ENCODE measurements around the gene MYO1E.
"Not testable (repeated sequence)": the region's sequence is repeated elsewhere in the genome, so short reads cannot be mapped to it uniquely, and the experiment has no call there.

MYO1E gene

DNA sequence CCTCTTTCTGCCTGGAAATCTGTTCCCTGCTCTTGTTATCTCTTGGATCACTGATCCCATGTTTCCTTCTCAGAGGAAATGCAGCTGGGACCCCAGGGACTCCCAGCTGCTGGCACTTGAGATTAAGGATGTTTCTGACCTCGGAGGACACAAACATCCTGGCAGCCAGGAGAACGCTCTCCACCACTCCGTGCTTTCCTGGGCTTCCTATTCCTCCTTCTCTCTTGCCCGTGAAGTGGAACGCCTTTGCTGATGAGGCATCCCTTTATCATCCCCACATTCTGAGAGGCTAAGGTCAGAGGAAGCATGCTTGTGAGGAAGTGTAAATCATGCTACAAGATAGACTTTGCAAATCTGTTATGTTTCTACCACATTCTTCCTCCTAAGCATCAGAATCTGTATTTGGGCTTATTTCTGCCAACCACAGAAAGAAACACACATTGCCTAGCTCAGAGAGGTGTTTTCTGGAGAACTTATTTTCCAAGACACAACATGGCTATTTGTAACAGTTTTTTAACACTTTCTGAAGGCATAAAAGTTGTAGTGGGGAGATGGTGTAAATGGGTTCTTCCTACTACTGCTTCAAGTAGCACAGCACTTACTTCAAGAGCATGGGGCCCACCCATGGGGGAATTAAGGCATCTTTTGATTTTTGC lies 191.6 kb downstream of the MYO1E start:
- DNase-seq, result peak; percentile 43

DNA sequence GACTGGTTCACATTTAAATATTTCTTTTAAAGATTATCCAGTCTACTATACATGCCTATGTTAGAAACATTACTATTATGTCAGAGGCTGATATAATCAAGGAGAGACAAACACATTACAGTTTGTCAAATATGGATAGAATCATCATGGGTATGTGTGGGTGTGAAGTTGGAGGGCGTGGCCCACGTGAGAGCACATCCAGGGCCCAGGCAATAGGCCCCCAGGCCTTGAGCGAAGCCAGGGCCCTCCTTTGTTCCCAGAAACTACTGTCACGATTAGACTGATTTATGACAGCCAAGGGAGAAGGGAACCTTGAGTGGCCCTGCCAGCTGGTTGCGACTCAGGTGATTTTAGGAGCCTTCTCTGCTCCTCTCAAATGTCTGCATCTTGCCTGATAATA lies 193.0 kb downstream of the MYO1E start:
- no peak for DNase-seq

GRCh38 chr15:59178151-59178695 lies 194.4 kb downstream of the MYO1E start:
- no peak for DNase-seq

DNA sequence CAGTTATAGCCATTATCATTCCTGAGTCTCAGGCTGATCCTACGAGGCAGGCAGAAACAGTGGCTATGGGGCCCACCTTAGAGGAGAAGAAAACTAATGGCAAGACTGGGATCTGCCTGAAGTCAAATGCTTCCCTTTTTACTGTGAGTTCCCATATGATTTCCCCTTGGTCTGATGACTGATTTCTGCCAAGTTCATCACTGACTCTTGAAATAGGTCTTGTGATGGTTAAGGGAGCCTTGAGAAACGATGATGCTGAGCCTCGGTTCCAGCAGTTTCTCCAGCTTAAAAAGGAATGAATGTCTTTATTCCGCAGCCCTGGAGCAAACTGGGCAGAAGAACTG lies 195.4 kb downstream of the MYO1E start:
- DNase-seq, result no peak

GRCh38 chr15:59176653-59177316 lies 195.9 kb downstream of the MYO1E start:
- peak; percentile 38 for DNase-seq

DNA sequence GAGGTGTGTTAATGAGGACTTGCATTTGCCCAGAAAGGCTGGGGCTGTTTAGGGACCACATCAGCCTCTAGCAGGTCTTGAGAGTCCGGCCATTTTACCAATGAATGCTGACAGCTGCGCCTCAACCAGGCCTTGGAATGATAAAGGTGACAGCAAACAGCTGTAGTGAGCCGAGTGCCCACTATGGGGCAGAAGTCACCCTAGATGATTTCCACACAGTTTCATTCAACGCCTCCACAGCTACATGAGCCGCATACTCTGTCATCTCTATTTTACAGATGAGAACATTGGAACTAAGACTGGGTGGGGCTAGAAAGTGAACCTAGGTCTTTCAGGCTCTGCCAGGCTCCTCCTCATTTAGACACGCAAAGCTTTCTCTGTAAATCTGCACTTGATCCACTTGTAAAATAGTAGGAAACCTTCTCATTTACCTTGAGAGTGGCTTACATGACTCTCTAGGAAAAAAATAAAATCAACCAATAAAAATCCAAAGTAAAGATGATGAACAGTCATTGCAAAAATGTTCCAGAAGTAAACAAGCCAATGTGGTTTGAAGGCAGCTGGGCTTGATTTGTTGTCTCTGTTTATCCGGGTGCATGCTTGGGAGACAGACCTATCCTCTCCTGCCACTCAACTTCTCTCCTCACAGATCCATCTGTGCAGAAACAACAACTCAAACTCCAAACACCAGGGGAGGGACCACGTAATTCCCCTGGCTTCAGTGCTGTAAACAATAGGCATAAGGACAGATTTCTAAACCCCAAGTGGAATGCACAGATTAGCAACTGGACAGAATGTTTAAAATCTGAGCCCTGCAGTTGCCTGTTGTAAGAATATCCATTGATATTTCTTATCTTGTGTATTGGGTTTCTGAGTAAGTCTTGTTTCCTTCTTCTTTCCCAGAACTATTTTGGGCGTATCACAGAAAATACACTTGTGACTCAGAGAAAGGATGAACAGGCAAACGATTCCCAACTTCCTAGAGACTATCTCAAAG lies 197.5 kb downstream of the MYO1E start:
- DNase-seq, result peak; percentile 59

DNA sequence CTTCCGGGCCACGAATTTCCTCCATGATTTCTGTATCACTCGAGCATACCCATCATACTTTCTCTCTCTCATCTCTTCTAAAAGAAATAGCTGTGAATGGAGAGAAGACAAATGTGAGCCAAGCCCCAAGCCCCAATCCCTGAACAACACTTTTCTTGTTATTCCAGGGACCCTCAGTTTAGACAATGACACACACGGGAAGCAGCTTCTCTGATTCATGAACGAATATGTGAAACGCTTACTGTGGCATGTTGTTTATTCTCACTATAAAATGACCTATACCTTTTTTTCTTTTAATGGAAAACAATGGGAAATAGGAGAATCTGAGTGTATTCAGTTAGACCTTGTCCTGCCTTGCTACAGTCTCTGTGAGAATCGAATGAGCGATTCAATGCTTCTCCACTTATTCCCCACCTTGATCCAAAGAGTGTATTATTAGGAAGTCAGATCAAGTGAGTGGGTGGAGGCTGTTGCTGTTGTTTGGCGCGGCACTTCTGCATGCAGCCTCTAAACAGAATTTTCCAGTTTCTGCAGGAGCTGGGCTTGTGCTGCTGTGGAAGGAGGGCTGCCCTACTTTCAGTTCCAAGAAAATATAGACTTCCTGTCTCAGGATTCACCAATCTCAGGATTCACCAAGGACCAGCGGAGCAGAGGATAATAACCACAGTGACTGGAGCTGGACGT lies 198.4 kb downstream of the MYO1E start:
- no peak for DNase-seq

- DNase-seq, result no peak
Observed at GRCh38 chr15:59173194-59173593, 199.5 kb downstream of the MYO1E start.

DNA sequence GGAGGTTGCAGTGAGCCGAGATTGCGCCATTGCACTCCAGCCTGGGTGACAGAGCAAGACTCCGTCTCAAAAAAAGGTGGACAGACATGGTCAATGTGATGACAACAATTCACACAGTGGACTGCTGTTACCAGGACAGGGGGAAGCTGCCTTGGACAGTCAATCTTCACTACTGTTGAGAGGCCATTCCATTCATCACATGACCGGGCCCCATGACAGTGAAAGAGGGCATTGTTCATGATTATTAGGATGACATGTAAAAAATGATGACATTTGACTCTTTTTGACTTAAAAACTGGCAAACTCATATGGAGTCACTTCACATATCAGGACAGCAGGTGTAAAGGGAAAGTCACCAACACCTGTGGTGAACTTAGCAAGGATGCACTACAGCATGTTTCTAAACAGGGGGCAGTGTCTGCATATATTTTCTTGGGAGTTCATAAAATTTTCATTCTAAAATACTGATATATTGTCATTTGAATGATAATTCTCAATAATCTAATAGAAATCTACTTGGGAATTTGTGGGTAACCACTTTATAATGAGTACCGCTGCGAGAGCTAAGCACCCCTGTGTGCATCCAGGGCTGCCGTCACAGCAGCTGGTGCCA lies 200.3 kb downstream of the MYO1E start:
- DNase-seq, result no peak

- no peak for DNase-seq
Observed at GRCh38 chr15:59171067-59171397, 201.6 kb downstream of the MYO1E start.

GRCh38 chr15:59170295-59171066 lies 202.2 kb downstream of the MYO1E start:
- peak; percentile 95 for DNase-seq

GRCh38 chr15:59169251-59169708 lies 203.4 kb downstream of the MYO1E start:
- peak; percentile 76 for DNase-seq

- DNase-seq, result peak; percentile 57
Observed at GRCh38 chr15:59168536-59168935, 204.1 kb downstream of the MYO1E start.

DNA sequence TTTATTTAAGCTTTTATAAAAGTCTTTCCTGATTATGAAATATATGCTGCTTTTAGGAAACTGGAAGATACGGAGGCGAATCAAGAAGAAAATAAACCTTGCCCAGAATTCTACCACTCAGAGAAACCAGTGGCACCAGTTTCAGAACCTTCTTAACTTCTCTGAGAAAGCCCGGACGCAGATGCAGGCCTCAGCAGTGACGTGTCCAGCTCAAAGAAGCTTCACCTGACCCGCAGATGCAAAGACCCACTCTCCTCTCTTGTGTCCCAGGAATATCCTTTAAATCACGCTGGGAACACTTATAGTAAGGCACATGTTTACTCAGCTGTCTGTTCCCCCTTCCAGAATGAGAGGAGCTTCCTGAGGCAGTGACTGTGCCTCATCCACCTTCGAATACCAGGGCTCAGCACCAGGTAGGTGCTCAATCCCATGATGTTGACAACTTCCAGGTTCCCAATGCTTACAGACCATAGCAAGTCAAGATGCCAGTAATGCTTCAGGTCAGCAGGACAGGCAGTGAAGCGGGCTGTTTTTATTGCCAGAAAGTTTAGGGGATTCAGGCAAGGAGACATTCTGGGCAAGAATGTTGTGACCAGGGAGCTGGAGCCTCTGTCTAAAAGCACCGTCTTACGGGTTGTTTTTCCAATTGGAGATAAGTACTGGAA lies 205.9 kb downstream of the MYO1E start:
- DNase-seq, result no peak

DNA sequence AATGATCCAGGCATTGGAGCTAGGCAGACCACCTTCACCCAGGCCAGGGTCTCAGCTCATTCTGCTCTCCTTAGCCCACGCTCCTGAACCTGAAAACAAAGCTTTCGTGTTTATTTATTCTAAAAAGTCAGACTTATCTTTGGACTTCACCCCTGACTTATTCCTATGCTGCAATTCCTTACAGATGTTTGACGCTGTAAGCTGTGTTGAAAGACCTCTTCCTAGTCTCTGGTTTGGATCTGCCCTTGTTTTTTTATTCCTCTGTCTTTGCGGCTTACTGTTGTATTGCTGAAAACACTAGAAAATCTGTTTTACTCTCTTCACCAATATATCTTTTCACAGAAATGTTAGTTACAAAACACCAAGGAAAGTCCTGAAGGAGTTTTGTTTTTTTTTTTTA lies 206.5 kb downstream of the MYO1E start:
- no peak for DNase-seq

GRCh38 chr15:59165726-59166125 lies 206.9 kb downstream of the MYO1E start:
- DNase-seq, result no peak

- DNase-seq, result not testable (repeated sequence)
Observed at GRCh38 chr15:59162080-59162479, 210.6 kb downstream of the MYO1E start.

DNA sequence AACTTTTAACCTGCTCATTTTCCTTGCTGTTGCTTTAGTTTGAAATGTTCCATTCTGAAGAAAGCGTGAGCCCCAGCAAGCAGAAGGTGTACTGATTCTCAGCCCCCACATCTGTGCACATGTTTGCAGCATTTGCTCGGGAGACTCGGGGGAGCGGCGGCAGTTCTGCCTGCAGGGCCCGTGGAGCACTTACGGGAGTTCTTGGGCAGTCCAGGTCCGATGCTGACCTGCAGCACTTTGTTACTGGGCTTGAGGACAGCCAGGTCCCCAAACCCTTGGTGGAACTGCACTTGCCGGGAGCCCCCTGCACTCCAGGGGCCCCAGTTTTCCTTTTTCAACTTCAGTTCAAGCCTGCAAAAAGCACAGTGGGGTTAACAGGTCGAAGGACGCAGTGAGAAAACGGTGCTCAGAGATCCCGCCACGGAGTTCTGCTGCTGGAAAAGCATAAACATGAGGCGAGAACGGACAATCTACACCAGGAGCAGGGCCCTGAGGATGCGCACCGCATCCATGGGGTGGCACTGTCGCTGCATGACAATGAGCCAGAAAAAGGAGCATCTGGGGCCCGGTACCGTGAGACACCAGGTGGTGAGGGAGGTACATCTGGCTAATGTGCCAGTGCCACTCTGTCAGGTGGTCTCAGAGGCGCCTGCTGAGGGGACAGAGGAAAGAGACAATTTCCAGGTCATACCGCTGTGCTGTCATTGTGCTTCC lies 211.6 kb downstream of the MYO1E start:
- no peak for DNase-seq

- DNase-seq, result no peak
Observed at GRCh38 chr15:59159210-59159609, 213.5 kb downstream of the MYO1E start.

- no peak for DNase-seq
Observed at GRCh38 chr15:59158701-59159034, 214.0 kb downstream of the MYO1E start.
